Kidney glomerular epithelial cell (primary cell): Measurements from ENCODE around the gene SLC25A2.

ENCODE experiments used
- DNase-seq: peaks from one replicate; lab custom pipeline; 2025; lab: John Stamatoyannopoulos, UW

SLC25A2 gene

GRCh38 chr5:141313711-141314110, 9.9 kb upstream of the SLC25A2 start:
- DNase-seq = no peak

DNA sequence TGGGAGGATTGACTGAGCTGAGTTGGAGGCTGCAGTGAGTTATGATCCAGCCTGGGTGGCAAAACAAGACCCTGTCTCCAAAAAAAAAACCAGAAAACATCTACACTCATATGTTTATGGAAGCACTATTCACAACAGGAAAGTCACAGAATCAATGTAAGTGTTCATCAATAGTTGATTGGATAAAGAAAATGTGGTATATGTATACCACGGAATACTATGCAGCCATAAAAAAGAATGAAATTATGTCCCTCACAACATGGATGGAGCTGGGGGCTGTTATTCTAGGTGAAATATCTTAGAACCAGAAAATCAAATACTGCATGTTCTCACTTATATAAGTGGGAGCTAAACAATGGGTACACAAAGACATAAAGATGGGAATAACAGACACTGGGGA, 2.8 kb upstream of the SLC25A2 start:
- no peak for DNase-seq

GRCh38 chr5:141298376-141298775, 5.5 kb downstream of the SLC25A2 start:
- no peak for DNase-seq

DNA sequence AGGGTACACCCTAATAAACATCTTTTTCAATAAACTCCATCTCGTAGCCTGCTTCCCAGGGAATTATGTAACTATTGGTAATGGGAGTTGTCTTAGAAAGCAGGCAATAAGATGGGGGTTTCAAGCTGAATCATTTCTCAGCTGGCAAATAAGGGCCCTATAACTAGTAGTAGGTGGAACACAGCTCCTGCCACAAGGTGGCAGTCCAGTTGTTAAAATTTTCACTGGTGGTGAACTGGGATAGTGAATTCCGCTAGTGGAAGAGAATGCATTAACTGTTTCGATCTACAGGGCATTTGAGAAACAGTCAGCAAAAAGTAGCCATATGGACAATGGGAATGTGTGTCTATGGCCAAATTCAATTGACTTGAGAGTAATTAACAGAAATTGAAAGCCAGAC, 30.9 kb downstream of the SLC25A2 start:
- DNase-seq = no peak

DNA sequence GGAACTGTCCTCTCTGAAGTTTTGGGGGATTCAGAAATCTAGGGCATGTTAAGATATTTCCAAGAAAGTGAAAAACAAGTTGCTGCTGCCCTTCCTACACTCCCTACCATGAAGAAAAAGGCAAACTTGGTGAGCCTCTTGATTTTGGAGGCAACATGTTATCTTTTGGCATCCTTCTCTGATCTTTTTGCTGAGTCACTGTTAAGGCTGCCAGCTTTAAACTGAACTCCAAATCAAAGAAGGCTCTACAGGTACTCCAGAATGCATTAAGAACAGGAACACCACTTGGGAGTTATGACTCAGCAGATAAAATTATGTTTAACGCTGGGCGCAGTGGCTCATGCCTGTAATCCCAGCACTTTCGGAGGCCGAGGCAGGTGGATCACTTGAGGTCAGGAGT, 34.7 kb downstream of the SLC25A2 start:
- no peak for DNase-seq

DNA sequence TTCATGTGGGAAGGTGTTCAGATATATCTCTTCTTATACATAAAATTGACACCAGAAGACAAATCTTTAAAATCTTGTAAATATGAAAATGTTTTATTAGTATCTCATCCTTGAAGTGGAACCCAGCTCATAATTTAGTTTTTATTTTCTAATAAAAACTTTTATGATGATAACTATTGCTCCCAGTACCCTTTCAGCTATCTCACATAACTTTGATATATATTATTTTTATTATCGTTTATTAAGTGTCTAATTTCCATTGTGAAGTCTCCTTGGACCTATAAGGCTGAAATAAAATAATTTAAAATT, 42.7 kb downstream of the SLC25A2 start:
- DNase-seq = no peak

DNA sequence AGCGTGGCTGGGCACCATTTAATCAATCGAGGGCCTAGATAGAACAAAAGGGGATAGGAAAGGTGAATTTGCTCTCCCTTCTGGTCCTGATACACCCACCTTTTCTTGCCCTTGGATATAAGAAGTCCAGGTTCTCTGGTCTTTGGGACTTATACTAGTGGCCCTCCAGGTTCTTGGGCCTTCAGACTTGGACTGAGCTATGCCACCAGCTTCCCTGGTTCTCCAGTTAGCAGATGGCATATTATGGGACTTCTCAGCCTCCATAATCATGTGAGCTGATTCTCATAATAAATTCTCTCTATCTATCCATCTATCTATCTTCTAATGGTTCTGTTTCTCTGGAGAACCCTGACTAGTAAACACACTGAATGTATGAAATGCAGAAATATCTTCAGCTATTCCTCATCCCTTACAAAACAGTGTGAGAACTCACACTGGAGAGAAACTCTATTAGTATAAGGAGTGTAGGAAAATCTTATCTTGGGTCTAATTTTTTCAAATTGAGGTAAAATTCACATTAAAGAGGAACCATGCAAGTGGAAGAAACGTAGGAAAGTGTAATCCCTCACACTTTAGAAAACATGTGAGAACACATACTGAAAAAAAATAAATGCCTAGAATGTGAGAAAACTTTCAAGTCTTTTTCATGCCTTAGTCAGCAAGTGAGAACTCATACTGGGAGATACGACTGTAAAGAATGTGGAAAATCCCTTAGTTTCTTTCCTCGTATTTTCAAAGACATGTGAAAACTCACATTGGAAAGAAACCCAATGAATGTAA, 43.2 kb downstream of the SLC25A2 start:
- no peak for DNase-seq

- no peak for DNase-seq
These were observed 44.9 kb downstream of the SLC25A2 start for GRCh38 chr5:141258948-141259347.

- DNase-seq = no peak
These were observed 45.4 kb downstream of the SLC25A2 start for GRCh38 chr5:141258464-141258863.
